HEK293 (cell line): ENCODE measurements around the gene CST9L.

Source experiments
- CTCF ChIA-PET: fragments of 350-600 bp; formaldehyde crosslinking; extraction: SDS; loops from one replicate; lab custom pipeline; 2021; ENCODE audit warnings: antibody characterized with exemption; lab: Yijun Ruan, JAX
- POLR2A ChIA-PET: fragments of 300-600 bp; formaldehyde crosslinking; extraction: SDS; loops from one replicate; lab custom pipeline; 2020; ENCODE audit warnings: antibody characterized with exemption, inconsistent platforms; lab: Yijun Ruan, JAX
- H3K27ac ChIP-seq: fragments of 200-500 bp; sonication (Bioruptor generic); 2 replicates; pipeline ENCODE4 v1.5.1; 2014; ENCODE audit warnings: low read depth, low read length, control low read depth, inconsistent platforms; ENCODE audit errors: extremely low read depth
- H3K36me3 ChIP-seq, 2 experiments: fragments of 200-500 bp in 1 of 2; sonication (Bioruptor generic) in 1 of 2; 1 replicate in 1 of 2; 2 replicates in 1 of 2; pipeline ENCODE4 v1.5.1; 2014 to 2017; ENCODE audit warnings: inconsistent platforms in 2 of 2, low read length in 2 of 2; ENCODE audit not compliant: control insufficient read depth in 2 of 2, insufficient read depth in 1 of 2
- H3K4me1 ChIP-seq: fragments of 200-500 bp; sonication (Bioruptor generic); 2 replicates; pipeline ENCODE4 v1.5.1; 2014; ENCODE audit warnings: mild to moderate bottlenecking, low read length, inconsistent platforms; ENCODE audit not compliant: control insufficient read depth, insufficient read depth
- H3K4me3 ChIP-seq: 2 replicates; pipeline ENCODE4 v1.5.1; 2011; ENCODE audit warnings: low read depth, mild to moderate bottlenecking, control low read depth, low read length, moderate library complexity
- H3K9me3 ChIP-seq: fragments of 200-500 bp; sonication (Bioruptor generic); 2 replicates; pipeline ENCODE4 v1.5.1; 2014; ENCODE audit warnings: low read depth, low read length, inconsistent platforms; ENCODE audit not compliant: control insufficient read depth, insufficient read depth
- PRDM1 ChIP-seq: fragments of 450-650 bp; formaldehyde crosslinking; IDR thresholded peaks from 2 replicates; pipeline ENCODE4; 2016; ENCODE audit warnings: missing biosample characterization, missing genetic modification characterization
- SCRT2 ChIP-seq: fragments of 450-650 bp; formaldehyde crosslinking; IDR thresholded peaks from 2 replicates; pipeline ENCODE4 v1.5.1; 2016; ENCODE audit warnings: missing biosample characterization, missing genetic modification characterization
- SETDB1 ChIP-seq: IDR thresholded peaks from one replicate; pipeline ENCODE4 v1.6.1; 2017; ENCODE audit warnings: mild to moderate bottlenecking, low read length, moderate library complexity, mixed read lengths; ENCODE audit not compliant: insufficient read length
- ZNF10 ChIP-seq: fragments of 450-650 bp; formaldehyde crosslinking; IDR thresholded peaks from 2 replicates; pipeline ENCODE4 v1.5.1; 2017; ENCODE audit warnings: missing biosample characterization, missing genetic modification characterization
- ZNF140 ChIP-seq: fragments of 450-650 bp; formaldehyde crosslinking; IDR thresholded peaks from 2 replicates; pipeline ENCODE4 v1.5.1; 2016; ENCODE audit warnings: missing biosample characterization, missing genetic modification characterization
- ZNF214 ChIP-seq: fragments of 450-650 bp; formaldehyde crosslinking; IDR thresholded peaks from 2 replicates; pipeline ENCODE4 v1.5.1; 2017; ENCODE audit warnings: missing biosample characterization, mild to moderate bottlenecking, missing genetic modification characterization, borderline replicate concordance
- ZNF335 ChIP-seq: fragments of 450-650 bp; formaldehyde crosslinking; conservative IDR thresholded peaks from 2 replicates; pipeline ENCODE4 v1.5.1; 2016; ENCODE audit warnings: missing biosample characterization, missing genetic modification characterization
- ZNF394 ChIP-seq: fragments of 450-650 bp; formaldehyde crosslinking; IDR thresholded peaks from 2 replicates; pipeline ENCODE4 v1.5.1; 2016; ENCODE audit warnings: missing biosample characterization, missing genetic modification characterization, mild to moderate bottlenecking, moderate library complexity, borderline replicate concordance
- ZNF404 ChIP-seq: fragments of 450-650 bp; formaldehyde crosslinking; IDR thresholded peaks from 2 replicates; pipeline ENCODE4 v1.5.1; 2017; ENCODE audit warnings: missing biosample characterization, missing genetic modification characterization
- ZNF514 ChIP-seq: fragments of 450-650 bp; formaldehyde crosslinking; IDR thresholded peaks from 2 replicates; pipeline ENCODE4 v1.5.1; 2016; ENCODE audit warnings: missing biosample characterization, missing genetic modification characterization
- ZNF529 ChIP-seq: fragments of 450-650 bp; formaldehyde crosslinking; IDR thresholded peaks from 2 replicates; pipeline ENCODE4 v1.5.1; 2017; ENCODE audit warnings: missing genetic modification characterization, missing biosample characterization; ENCODE audit not compliant: insufficient replicate concordance
- ZNF561 ChIP-seq: fragments of 450-650 bp; IDR thresholded peaks from 2 replicates; pipeline ENCODE4 v1.5.1; 2018; ENCODE audit warnings: missing biosample characterization, missing genetic modification characterization, borderline replicate concordance
- TF ChIP-seq, protein P1 (sequence below): fragments of 450-650 bp; formaldehyde crosslinking; IDR thresholded peaks from 2 replicates; pipeline ENCODE4 v1.5.1; 2017; ENCODE audit warnings: missing biosample characterization, missing genetic modification characterization
- TF ChIP-seq, protein P2 (sequence below): fragments of 450-650 bp; formaldehyde crosslinking; IDR thresholded peaks from 2 replicates; pipeline ENCODE4 v1.5.1; 2016; ENCODE audit warnings: missing biosample characterization, missing genetic modification characterization
- TF ChIP-seq, protein P3 (sequence below): fragments of 450-650 bp; formaldehyde crosslinking; IDR thresholded peaks from 2 replicates; pipeline ENCODE4 v1.5.1; 2016; ENCODE audit warnings: missing biosample characterization, missing genetic modification characterization
- TF ChIP-seq, protein P4 (sequence below): fragments of 450-650 bp; formaldehyde crosslinking; IDR thresholded peaks from 2 replicates; pipeline ENCODE4 v1.5.1; 2017; ENCODE audit warnings: missing biosample characterization, missing genetic modification characterization
- TF ChIP-seq, protein P5 (sequence below): fragments of 450-650 bp; formaldehyde crosslinking; IDR thresholded peaks from 2 replicates; pipeline ENCODE4 v1.5.1; 2016; ENCODE audit warnings: missing biosample characterization, missing genetic modification characterization, borderline replicate concordance
- TF ChIP-seq, protein P6 (sequence below): fragments of 450-650 bp; formaldehyde crosslinking; IDR thresholded peaks from 2 replicates; pipeline ENCODE4; 2016; ENCODE audit warnings: missing biosample characterization, missing genetic modification characterization
- TF ChIP-seq, protein P7 (sequence below): fragments of 450-650 bp; IDR thresholded peaks from 2 replicates; pipeline ENCODE4 v1.5.1; 2018; ENCODE audit warnings: missing biosample characterization, missing genetic modification characterization

CST9L gene

DNA sequence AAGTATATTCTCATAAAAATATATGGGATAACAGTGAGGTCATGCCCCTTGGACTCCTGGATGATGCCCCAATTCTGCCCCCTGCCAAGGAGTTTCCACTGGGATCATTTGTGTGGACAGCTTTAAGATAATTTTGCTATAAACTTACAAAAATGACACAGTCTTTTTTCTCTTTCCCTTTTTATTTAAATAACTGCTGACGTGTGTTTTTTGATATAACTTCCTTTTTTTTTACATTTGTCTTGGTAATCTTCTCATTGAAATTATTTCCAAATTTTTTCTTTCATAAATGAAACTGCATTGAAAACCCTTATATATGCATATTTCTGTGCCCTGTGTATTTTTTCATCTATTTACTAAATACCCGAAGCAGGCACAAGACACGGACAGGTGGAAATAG lies 31.3 kb downstream of the CST9L start (continued):
- TF ChIP-seq, protein P1, sequence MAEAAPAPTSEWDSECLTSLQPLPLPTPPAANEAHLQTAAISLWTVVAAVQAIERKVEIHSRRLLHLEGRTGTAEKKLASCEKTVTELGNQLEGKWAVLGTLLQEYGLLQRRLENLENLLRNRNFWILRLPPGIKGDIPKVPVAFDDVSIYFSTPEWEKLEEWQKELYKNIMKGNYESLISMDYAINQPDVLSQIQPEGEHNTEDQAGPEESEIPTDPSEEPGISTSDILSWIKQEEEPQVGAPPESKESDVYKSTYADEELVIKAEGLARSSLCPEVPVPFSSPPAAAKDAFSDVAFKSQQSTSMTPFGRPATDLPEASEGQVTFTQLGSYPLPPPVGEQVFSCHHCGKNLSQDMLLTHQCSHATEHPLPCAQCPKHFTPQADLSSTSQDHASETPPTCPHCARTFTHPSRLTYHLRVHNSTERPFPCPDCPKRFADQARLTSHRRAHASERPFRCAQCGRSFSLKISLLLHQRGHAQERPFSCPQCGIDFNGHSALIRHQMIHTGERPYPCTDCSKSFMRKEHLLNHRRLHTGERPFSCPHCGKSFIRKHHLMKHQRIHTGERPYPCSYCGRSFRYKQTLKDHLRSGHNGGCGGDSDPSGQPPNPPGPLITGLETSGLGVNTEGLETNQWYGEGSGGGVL (tag by site-specific recombination), result no peak
- TF ChIP-seq ZNF529 (tag by site-specific recombination) (no peak), PRDM1 (tag by site-specific recombination) (no peak)
- TF ChIP-seq, protein P2, sequence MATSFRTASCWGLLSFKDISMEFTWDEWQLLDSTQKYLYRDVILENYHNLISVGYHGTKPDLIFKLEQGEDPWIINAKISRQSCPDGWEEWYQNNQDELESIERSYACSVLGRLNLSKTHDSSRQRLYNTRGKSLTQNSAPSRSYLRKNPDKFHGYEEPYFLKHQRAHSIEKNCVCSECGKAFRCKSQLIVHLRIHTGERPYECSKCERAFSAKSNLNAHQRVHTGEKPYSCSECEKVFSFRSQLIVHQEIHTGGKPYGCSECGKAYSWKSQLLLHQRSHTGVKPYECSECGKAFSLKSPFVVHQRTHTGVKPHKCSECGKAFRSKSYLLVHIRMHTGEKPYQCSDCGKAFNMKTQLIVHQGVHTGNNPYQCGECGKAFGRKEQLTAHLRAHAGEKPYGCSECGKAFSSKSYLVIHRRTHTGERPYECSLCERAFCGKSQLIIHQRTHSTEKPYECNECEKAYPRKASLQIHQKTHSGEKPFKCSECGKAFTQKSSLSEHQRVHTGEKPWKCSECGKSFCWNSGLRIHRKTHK (tag by site-specific recombination), result no peak
- TF ChIP-seq, protein P3, sequence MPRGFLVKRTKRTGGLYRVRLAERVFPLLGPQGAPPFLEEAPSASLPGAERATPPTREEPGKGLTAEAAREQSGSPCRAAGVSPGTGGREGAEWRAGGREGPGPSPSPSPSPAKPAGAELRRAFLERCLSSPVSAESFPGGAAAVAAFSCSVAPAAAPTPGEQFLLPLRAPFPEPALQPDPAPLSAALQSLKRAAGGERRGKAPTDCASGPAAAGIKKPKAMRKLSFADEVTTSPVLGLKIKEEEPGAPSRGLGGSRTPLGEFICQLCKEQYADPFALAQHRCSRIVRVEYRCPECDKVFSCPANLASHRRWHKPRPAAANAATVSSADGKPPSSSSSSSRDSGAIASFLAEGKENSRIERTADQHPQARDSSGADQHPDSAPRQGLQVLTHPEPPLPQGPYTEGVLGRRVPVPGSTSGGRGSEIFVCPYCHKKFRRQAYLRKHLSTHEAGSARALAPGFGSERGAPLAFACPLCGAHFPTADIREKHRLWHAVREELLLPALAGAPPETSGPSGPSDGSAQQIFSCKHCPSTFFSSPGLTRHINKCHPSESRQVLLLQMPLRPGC, result no peak

DNA sequence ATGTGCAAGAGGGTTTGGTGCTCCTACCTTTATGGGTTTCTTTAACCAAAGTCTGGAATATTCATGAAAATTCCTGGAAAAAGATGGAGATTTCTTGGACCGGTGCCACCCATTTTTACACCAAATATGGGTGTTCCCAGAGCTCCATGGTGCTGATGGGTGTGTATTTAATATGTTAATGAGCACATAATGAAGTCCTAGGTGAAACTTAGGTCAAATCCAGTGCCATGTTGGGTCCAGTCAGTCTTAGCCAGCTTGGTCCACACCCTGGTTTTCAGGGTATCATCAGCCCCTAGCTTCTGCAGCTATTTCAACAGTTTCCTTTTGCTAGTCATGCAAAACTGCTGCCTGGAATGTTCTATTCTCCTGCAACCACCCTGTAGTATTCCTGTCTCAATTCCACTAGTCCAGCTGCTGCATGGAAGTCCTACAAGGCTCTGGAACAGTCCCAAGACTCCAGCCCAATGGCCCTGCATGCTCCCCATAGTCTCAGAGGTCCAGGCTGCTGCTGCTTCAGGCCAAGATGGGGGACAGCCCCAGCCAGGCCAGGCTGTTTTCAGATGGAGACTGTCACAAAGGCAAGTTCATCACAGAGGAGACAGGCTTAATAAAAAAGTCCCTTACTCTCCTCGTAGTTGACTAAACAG lies 31.8 kb downstream of the CST9L start:
- ChIA-PET CTCF (no interaction called here), POLR2A (no interaction called here)
- Histone ChIP-seq H3K4me1 (no peaks in the 10 kb centered on the region), H3K9me3 (no peaks in the 10 kb centered on the region), H3K36me3 (no peaks in the 10 kb centered on the region), H3K4me3 (no peak overlapping the region), H3K27ac (no peak overlapping the region)
- TF ChIP-seq, protein P4, sequence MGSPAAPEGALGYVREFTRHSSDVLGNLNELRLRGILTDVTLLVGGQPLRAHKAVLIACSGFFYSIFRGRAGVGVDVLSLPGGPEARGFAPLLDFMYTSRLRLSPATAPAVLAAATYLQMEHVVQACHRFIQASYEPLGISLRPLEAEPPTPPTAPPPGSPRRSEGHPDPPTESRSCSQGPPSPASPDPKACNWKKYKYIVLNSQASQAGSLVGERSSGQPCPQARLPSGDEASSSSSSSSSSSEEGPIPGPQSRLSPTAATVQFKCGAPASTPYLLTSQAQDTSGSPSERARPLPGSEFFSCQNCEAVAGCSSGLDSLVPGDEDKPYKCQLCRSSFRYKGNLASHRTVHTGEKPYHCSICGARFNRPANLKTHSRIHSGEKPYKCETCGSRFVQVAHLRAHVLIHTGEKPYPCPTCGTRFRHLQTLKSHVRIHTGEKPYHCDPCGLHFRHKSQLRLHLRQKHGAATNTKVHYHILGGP (tag by site-specific recombination), result no peak
- TF ChIP-seq SCRT2 (tag by site-specific recombination), result no peak
- TF ChIP-seq, protein P5, sequence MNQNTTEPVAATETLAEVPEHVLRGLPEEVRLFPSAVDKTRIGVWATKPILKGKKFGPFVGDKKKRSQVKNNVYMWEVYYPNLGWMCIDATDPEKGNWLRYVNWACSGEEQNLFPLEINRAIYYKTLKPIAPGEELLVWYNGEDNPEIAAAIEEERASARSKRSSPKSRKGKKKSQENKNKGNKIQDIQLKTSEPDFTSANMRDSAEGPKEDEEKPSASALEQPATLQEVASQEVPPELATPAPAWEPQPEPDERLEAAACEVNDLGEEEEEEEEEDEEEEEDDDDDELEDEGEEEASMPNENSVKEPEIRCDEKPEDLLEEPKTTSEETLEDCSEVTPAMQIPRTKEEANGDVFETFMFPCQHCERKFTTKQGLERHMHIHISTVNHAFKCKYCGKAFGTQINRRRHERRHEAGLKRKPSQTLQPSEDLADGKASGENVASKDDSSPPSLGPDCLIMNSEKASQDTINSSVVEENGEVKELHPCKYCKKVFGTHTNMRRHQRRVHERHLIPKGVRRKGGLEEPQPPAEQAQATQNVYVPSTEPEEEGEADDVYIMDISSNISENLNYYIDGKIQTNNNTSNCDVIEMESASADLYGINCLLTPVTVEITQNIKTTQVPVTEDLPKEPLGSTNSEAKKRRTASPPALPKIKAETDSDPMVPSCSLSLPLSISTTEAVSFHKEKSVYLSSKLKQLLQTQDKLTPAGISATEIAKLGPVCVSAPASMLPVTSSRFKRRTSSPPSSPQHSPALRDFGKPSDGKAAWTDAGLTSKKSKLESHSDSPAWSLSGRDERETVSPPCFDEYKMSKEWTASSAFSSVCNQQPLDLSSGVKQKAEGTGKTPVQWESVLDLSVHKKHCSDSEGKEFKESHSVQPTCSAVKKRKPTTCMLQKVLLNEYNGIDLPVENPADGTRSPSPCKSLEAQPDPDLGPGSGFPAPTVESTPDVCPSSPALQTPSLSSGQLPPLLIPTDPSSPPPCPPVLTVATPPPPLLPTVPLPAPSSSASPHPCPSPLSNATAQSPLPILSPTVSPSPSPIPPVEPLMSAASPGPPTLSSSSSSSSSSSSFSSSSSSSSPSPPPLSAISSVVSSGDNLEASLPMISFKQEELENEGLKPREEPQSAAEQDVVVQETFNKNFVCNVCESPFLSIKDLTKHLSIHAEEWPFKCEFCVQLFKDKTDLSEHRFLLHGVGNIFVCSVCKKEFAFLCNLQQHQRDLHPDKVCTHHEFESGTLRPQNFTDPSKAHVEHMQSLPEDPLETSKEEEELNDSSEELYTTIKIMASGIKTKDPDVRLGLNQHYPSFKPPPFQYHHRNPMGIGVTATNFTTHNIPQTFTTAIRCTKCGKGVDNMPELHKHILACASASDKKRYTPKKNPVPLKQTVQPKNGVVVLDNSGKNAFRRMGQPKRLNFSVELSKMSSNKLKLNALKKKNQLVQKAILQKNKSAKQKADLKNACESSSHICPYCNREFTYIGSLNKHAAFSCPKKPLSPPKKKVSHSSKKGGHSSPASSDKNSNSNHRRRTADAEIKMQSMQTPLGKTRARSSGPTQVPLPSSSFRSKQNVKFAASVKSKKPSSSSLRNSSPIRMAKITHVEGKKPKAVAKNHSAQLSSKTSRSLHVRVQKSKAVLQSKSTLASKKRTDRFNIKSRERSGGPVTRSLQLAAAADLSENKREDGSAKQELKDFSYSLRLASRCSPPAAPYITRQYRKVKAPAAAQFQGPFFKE (tag by site-specific recombination), result no peak
- TF ChIP-seq, protein P6, sequence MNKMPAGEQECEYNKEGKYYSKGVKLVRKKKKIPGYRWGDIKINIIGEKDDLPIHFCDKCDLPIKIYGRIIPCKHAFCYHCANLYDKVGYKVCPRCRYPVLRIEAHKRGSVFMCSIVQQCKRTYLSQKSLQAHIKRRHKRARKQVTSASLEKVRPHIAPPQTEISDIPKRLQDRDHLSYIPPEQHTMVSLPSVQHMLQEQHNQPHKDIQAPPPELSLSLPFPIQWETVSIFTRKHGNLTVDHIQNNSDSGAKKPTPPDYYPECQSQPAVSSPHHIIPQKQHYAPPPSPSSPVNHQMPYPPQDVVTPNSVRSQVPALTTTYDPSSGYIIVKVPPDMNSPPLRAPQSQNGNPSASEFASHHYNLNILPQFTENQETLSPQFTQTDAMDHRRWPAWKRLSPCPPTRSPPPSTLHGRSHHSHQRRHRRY, result no peak
- TF ChIP-seq ZNF335 (tag by site-specific recombination), result no peak
- no peak for TF ChIP-seq ZNF404 (tag by site-specific recombination)
- TF ChIP-seq ZNF214 (tag by site-specific recombination), result no peak
- no peak for TF ChIP-seq ZNF514 (tag by site-specific recombination)
- TF ChIP-seq ZNF561 (tag by site-specific recombination), result no peak
- TF ChIP-seq SETDB1, result no peak
- TF ChIP-seq ZNF10, result no peak
- no peak for TF ChIP-seq ZNF140
- TF ChIP-seq ZNF394 (tag by site-specific recombination), result no peak
- TF ChIP-seq, protein P7, sequence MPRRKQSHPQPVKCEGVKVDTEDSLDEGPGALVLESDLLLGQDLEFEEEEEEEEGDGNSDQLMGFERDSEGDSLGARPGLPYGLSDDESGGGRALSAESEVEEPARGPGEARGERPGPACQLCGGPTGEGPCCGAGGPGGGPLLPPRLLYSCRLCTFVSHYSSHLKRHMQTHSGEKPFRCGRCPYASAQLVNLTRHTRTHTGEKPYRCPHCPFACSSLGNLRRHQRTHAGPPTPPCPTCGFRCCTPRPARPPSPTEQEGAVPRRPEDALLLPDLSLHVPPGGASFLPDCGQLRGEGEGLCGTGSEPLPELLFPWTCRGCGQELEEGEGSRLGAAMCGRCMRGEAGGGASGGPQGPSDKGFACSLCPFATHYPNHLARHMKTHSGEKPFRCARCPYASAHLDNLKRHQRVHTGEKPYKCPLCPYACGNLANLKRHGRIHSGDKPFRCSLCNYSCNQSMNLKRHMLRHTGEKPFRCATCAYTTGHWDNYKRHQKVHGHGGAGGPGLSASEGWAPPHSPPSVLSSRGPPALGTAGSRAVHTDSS (tag by site-specific recombination), result no peak
